ENCODE data around the gene NIBAN1. TPM values are rescaled to one million over a fixed set of nuclear protein-coding genes. Genes with fewer than 3 reads are reported as not detected.
"Not testable (repeated sequence)": the region's sequence is repeated elsewhere in the genome, so short reads cannot be mapped to it uniquely, and the experiment has no call there.

Gene NIBAN1
- total RNA-seq, 1 donor from 2014 or later = 16.8 TPM

GRCh38 chr1:184966989-184967388 is 7.3 kb downstream of the NIBAN1 start:
- Mint-ChIP-seq H3K4me3 (ENCODE audit: low read depth) (no peak overlapping the region), H3K36me3 (ENCODE audit: low read depth) (peaks cover 23% of the 10 kb centered on the region), H3K4me1 (ENCODE audit: low read depth) (peaks cover 32% of the 10 kb centered on the region), H3K9me3 (no peaks in the 10 kb centered on the region), H3K27ac (no peak overlapping the region), H3K27me3 (ENCODE audit: low read depth) (no peaks in the 10 kb centered on the region)
- intact Hi-C loops (cut with micrococcal nuclease) = no loop called here
- no peak for DNase-seq (ENCODE audit: low spot score)

GRCh38 chr1:184965944-184966860 is 8.1 kb downstream of the NIBAN1 start:
- Mint-ChIP-seq H3K36me3 (ENCODE audit: low read depth) (peaks cover 31% of the 10 kb centered on the region), H3K4me3 (ENCODE audit: low read depth) (no peak overlapping the region), H3K4me1 (ENCODE audit: low read depth) (peaks cover 33% of the 10 kb centered on the region), H3K9me3 (no peaks in the 10 kb centered on the region), H3K27ac (no peak overlapping the region), H3K27me3 (ENCODE audit: low read depth) (no peaks in the 10 kb centered on the region)
- intact Hi-C loops (cut with micrococcal nuclease) = no loop called here
- DNase-seq (ENCODE audit: low spot score) = no peak

GRCh38 chr1:184965439-184965838 is 8.9 kb downstream of the NIBAN1 start:
- H3K36me3 Mint-ChIP-seq (ENCODE audit: low read depth) = peaks cover 30% of the 10 kb centered on the region
- no peaks in the 10 kb centered on the region for H3K27me3 Mint-ChIP-seq (ENCODE audit: low read depth)
- H3K4me1 Mint-ChIP-seq (ENCODE audit: low read depth) = peaks cover 25% of the 10 kb centered on the region
- intact Hi-C loops (cut with micrococcal nuclease) = no loop called here
- no peak overlapping the region for H3K27ac Mint-ChIP-seq
- no peak for DNase-seq (ENCODE audit: low spot score)
- H3K4me3 Mint-ChIP-seq (ENCODE audit: low read depth) = no peak overlapping the region
- H3K9me3 Mint-ChIP-seq = no peaks in the 10 kb centered on the region

GRCh38 chr1:184959626-184960025 is 14.7 kb downstream of the NIBAN1 start:
- no peaks in the 10 kb centered on the region for H3K9me3 Mint-ChIP-seq
- intact Hi-C loops (cut with micrococcal nuclease) = no loop called here
- H3K36me3 Mint-ChIP-seq (ENCODE audit: low read depth) = peaks cover 23% of the 10 kb centered on the region
- peaks cover 3% of the 10 kb centered on the region for H3K4me1 Mint-ChIP-seq (ENCODE audit: low read depth)
- no peak for DNase-seq (ENCODE audit: low spot score)
- no peaks in the 10 kb centered on the region for H3K27me3 Mint-ChIP-seq (ENCODE audit: low read depth)
- H3K27ac Mint-ChIP-seq = no peak overlapping the region
- H3K4me3 Mint-ChIP-seq (ENCODE audit: low read depth) = no peak overlapping the region

GRCh38 chr1:184958554-184959353 is 15.6 kb downstream of the NIBAN1 start:
- no peak for DNase-seq (ENCODE audit: low spot score)
- H3K9me3 Mint-ChIP-seq = no peaks in the 10 kb centered on the region
- peaks cover 14% of the 10 kb centered on the region for H3K36me3 Mint-ChIP-seq (ENCODE audit: low read depth)
- no peaks in the 10 kb centered on the region for H3K27me3 Mint-ChIP-seq (ENCODE audit: low read depth)
- no peak overlapping the region for H3K27ac Mint-ChIP-seq
- intact Hi-C loops (cut with micrococcal nuclease) = no loop called here
- H3K4me3 Mint-ChIP-seq (ENCODE audit: low read depth) = no peak overlapping the region
- H3K4me1 Mint-ChIP-seq (ENCODE audit: low read depth) = peaks cover 11% of the 10 kb centered on the region

GRCh38 chr1:184957901-184958300 is 16.4 kb downstream of the NIBAN1 start:
- H3K4me1 Mint-ChIP-seq (ENCODE audit: low read depth) = peaks cover 20% of the 10 kb centered on the region
- H3K27me3 Mint-ChIP-seq (ENCODE audit: low read depth); H3K9me3 Mint-ChIP-seq; H3K4me3 Mint-ChIP-seq (ENCODE audit: low read depth); DNase-seq (ENCODE audit: low spot score); intact Hi-C loops (cut with micrococcal nuclease); H3K27ac Mint-ChIP-seq: not testable (repeated sequence)
- H3K36me3 Mint-ChIP-seq (ENCODE audit: low read depth) = peaks cover 14% of the 10 kb centered on the region

GRCh38 chr1:184956999-184957700 is 17.2 kb downstream of the NIBAN1 start:
- DNase-seq (ENCODE audit: low spot score) = no peak
- Mint-ChIP-seq H3K36me3 (ENCODE audit: low read depth) (peaks cover 14% of the 10 kb centered on the region), H3K4me1 (ENCODE audit: low read depth) (peaks cover 20% of the 10 kb centered on the region), H3K27ac (no peak overlapping the region), H3K4me3 (ENCODE audit: low read depth) (no peak overlapping the region), H3K27me3 (ENCODE audit: low read depth) (no peaks in the 10 kb centered on the region), H3K9me3 (no peaks in the 10 kb centered on the region)
- intact Hi-C loops (cut with micrococcal nuclease) = no loop called here

GRCh38 chr1:184954232-184954995 is 19.9 kb downstream of the NIBAN1 start:
- no peaks in the 10 kb centered on the region for H3K27me3 Mint-ChIP-seq (ENCODE audit: low read depth)
- peak overlapping the region; percentile 27 for H3K4me3 Mint-ChIP-seq (ENCODE audit: low read depth)
- no peaks in the 10 kb centered on the region for H3K9me3 Mint-ChIP-seq
- peak overlapping the region; percentile 67 for H3K27ac Mint-ChIP-seq
- intact Hi-C loops (cut with micrococcal nuclease) = loop anchor here (2.0 to 5.0 kb wide), 2 partner anchors 20 to 47 kb away; partner anchors contain the start of gene NIBAN1
- no peak for DNase-seq (ENCODE audit: low spot score)
- H3K4me1 Mint-ChIP-seq (ENCODE audit: low read depth) = peaks cover 17% of the 10 kb centered on the region
- H3K36me3 Mint-ChIP-seq (ENCODE audit: low read depth) = peaks cover 5% of the 10 kb centered on the region

GRCh38 chr1:184953600-184954219 is 20.6 kb downstream of the NIBAN1 start:
- no peaks in the 10 kb centered on the region for H3K9me3 Mint-ChIP-seq
- H3K36me3 Mint-ChIP-seq (ENCODE audit: low read depth) = peaks cover 5% of the 10 kb centered on the region
- H3K4me1 Mint-ChIP-seq (ENCODE audit: low read depth) = peaks cover 17% of the 10 kb centered on the region
- H3K4me3 Mint-ChIP-seq (ENCODE audit: low read depth) = peak overlapping the region; percentile 27
- H3K27ac Mint-ChIP-seq = peak overlapping the region; percentile 67
- H3K27me3 Mint-ChIP-seq (ENCODE audit: low read depth) = no peaks in the 10 kb centered on the region
- intact Hi-C loops (cut with micrococcal nuclease) = loop anchor here (1.0 to 5.0 kb wide), 4 partner anchors 21 to 86 kb away; partner anchors contain the start of gene NIBAN1
- no peak for DNase-seq (ENCODE audit: low spot score)

- peaks cover 17% of the 10 kb centered on the region for H3K4me1 Mint-ChIP-seq (ENCODE audit: low read depth)
- H3K4me3 Mint-ChIP-seq (ENCODE audit: low read depth) = no peak overlapping the region
- DNase-seq (ENCODE audit: low spot score) = no peak
- intact Hi-C loops (cut with micrococcal nuclease) = loop anchor here (5.0 kb wide), 1 partner anchor 45 kb away; no protein-coding TSS in a partner anchor
- no peaks in the 10 kb centered on the region for H3K9me3 Mint-ChIP-seq
- H3K27ac Mint-ChIP-seq = no peak overlapping the region
- no peaks in the 10 kb centered on the region for H3K27me3 Mint-ChIP-seq (ENCODE audit: low read depth)
- H3K36me3 Mint-ChIP-seq (ENCODE audit: low read depth) = peaks cover 5% of the 10 kb centered on the region
Measured at GRCh38 chr1:184952428-184952827, 21.9 kb downstream of the NIBAN1 start.

- no peak for DNase-seq (ENCODE audit: low spot score)
- H3K27me3 Mint-ChIP-seq (ENCODE audit: low read depth) = no peaks in the 10 kb centered on the region
- no peak overlapping the region for H3K4me3 Mint-ChIP-seq (ENCODE audit: low read depth)
- peaks cover 5% of the 10 kb centered on the region for H3K36me3 Mint-ChIP-seq (ENCODE audit: low read depth)
- H3K9me3 Mint-ChIP-seq = no peaks in the 10 kb centered on the region
- peaks cover 21% of the 10 kb centered on the region for H3K4me1 Mint-ChIP-seq (ENCODE audit: low read depth)
- H3K27ac Mint-ChIP-seq = no peak overlapping the region
- intact Hi-C loops (cut with micrococcal nuclease) = loop anchor here (5.0 kb wide), 1 partner anchor 44 kb away; no protein-coding TSS in a partner anchor
Measured at GRCh38 chr1:184951788-184952187, 22.5 kb downstream of the NIBAN1 start.
